Measurements from ENCODE around the gene PDSS1. TPM values are rescaled to one million over a fixed set of nuclear protein-coding genes. Genes with fewer than 3 reads are reported as not detected.

Gene PDSS1
- total and polyA plus RNA-seq, 4 donors = 6.0 to 7.6 (median 7.1) TPM

- TF ChIP-seq ZBTB33 (IDR thresholded peaks at IDR 0.05) = no peak
Measured at GRCh38 chr10:26730552-26730951, 33.1 kb downstream of the PDSS1 start (continued).

- H3K9ac ChIP-seq (ENCODE audit: low read depth in 1 of 2, low read length in 2 of 2) = no peak overlapping the region
- H3K4me1 ChIP-seq (ENCODE audit: control insufficient read depth in 4 of 4, insufficient read depth in 4 of 4, low read length in 3 of 4) = peaks cover 2 to 24% (median 16%) of the 10 kb centered on the region in 4 donors
- peaks cover 2 to 18% (median 4%) of the 10 kb centered on the region in 4 donors for H3K36me3 ChIP-seq (ENCODE audit: control insufficient read depth in 4 of 4, insufficient read depth in 3 of 4, low read depth in 1 of 4, low read length in 3 of 4)
- peak overlapping the region; percentile 45 to 51 for H3K27ac ChIP-seq (ENCODE audit: low read depth in 1 of 2, low read length in 2 of 2)
- no peaks in the 10 kb centered on the region for H3K27me3 ChIP-seq (ENCODE audit: control insufficient read depth in 4 of 4, insufficient read depth in 4 of 4, low read length in 3 of 4)
- peak; percentile 52 for DNase-seq (ENCODE audit: low spot score)
- whole genome bisulfite sequencing = 49% methylated on average over 14 of the region's 14 CpGs
- H3K9me3 ChIP-seq (ENCODE audit: control insufficient read depth in 4 of 4, low read length in 3 of 4) = no peaks in the 10 kb centered on the region
- H3K4me3 ChIP-seq (ENCODE audit: low read depth in 1 of 3, low read length in 3 of 3) = no peak overlapping the region
- TF ChIP-seq SP1 (IDR thresholded peaks at IDR 0.05) (peak; percentile 99), EGR1 (IDR thresholded peaks at IDR 0.05; ENCODE audit: low read depth in 2 of 2) (peak in 1 of 2 donors; percentile 63), REST (IDR thresholded peaks at IDR 0.05) (peak; percentile 76), ZBTB33 (IDR thresholded peaks at IDR 0.05) (peak; percentile 94), YY1 (IDR thresholded peaks at IDR 0.05) (peak; percentile 77), RXRA (IDR thresholded peaks at IDR 0.05) (peak; percentile 85 to 93), ATF3 (IDR thresholded peaks at IDR 0.05) (no peak), RAD21 (IDR thresholded peaks at IDR 0.05) (peak; percentile 52 to 53), HNF4G (IDR thresholded peaks at IDR 0.05) (peak; percentile 96), MAX (IDR thresholded peaks at IDR 0.05) (peak; percentile 84), NR2F2 (IDR thresholded peaks at IDR 0.05) (no peak), JUND (IDR thresholded peaks at IDR 0.05) (peak; percentile 47 to 88), CTCF (IDR thresholded peaks at IDR 0.05; ENCODE audit: low read depth, low read length, missing input control) (no peak), TAF1 (conservative IDR thresholded peaks at IDR 0.05) (peak; percentile 53), FOXA1 (IDR thresholded peaks at IDR 0.05) (peak; percentile 89), GABPA (IDR thresholded peaks at IDR 0.05 in 1 of 2, conservative IDR thresholded peaks at IDR 0.05 in 1 of 2) (peak in 1 of 2 donors; percentile 52), HNF4A (conservative IDR thresholded peaks at IDR 0.05) (peak; percentile 98 to 99), FOXA2 (IDR thresholded peaks at IDR 0.05) (peak; percentile 84)
Measured at GRCh38 chr10:26733750-26734568, 36.5 kb downstream of the PDSS1 start.

Data from liver (tissue), 9 donors.